G401 (cell line): ENCODE measurements around the gene STK40. TPM values are rescaled to one million over a fixed set of nuclear protein-coding genes. Genes with fewer than 3 reads are reported as not detected.

Source experiments
- DNase-seq: peaks from one replicate; pipeline ENCODE4 v3.0.0-alpha.2; 2015; ENCODE audit warnings: low spot score
- in situ Hi-C: cut with HindIII; loops from 2 replicates; pipeline ENCODE4 v1.10.0; 2016; ENCODE audit warnings: low sequenced_read_pairs, mixed read lengths
- total RNA-seq: library from RNA; depleted of rRNA; stranded (reverse); fragments of >200 nt; shearing (Covaris generic); gene quantifications from 2 replicates; pipeline ENCODE4 v1.2.3, GENCODE V29; 2014

Gene STK40
- total RNA-seq, 1 experiment from 2014 or later, result 13.6 TPM

DNA sequence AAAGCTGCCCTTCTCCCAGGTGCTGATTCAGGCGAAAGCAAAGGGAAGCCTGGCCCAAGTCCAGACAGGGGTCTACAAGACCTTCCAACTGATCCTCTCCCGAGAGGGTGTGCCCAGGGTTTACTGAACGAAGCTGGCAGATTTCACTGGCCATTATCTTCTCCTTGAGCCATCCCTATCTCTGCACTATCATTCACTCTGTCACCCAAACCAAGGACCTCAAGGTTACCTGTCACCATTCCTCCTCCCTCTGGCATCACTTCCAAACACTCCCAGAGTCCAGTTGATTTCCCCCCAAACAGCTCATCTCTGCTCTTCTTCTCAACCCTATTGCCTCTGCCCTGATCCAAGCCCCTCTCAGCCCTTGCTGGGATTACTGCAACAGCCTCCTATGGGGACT is 4.9 kb downstream of the STK40 start:
- in situ Hi-C loops, result no loop called here
- DNase-seq, result no peak

DNA sequence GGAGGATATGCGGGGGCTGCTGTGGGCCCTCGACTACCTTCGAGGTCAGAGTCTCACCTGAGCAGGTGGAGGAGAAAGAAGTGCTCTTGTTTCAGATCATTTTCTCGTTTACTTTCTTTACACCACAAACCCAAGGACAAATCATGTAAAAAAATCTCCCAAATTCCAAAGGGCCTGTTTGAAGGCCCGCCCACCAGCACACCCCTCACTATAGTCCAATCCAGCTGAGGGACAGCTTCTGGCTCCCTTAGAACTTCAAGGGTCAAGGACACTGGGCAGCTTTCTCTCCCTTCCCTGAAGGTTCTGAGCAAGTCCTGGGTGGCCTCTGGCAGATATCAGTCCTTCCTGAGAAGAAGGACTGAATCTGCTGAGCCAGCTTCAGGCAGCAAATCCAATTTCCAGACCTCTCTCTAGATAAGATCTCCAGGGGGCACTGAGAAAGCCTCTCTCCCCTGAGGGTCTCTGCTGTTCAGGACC is 5.5 kb downstream of the STK40 start:
- in situ Hi-C loops, result no loop called here
- DNase-seq, result no peak

DNA sequence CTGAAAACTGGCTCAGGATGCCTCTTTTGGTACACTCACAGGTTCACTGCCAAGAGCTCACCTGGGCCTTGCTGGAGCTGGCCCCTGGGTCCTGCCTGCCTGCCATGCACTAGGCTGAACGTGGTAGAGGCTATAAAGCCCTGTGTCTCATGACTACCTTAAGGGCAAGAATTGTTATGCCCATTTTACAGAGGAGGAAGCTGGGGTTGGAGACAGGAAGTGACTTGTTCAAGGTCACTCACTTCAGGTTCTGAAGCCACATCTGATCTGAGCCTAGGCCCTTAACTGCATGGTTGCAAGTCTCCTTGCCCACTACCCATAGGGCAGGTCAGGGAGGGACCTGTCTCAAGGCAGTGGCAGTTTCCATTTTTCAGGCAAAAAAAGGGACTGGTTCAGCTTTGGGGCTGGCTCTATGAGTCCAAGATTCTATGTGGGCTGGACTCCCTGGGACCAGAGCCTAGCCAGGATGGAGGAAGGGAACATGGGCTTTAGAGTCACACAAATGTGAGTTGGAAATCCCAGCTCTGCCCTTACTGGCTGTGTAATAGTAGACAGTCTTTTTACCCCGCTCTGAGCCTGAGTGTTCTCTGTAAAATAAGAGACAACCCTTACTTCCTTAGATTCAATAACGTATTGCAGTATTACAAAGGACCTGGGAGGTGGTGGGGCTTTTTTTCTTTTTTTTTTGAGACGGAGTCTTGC is 7.8 kb downstream of the STK40 start:
- in situ Hi-C loops, result no loop called here
- DNase-seq, result no peak

DNA sequence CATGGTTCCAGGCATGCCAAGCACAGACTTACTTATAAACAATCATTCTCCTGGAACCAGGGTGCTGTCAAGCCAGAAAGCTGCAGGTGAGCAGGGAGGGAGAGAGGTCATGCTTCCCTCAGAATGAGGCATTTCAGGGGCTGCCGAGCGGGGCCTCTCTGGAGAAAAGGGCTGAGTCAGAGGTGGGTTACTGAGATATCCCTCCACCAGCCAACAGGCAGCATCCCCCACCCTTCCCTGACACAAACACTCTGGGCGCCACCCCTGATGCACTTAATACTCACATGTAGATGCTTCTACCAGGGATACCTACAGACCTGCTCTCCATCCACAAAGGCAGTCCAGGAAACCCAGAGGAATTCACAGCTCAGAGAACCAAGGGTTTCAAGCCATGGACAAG is 13.1 kb downstream of the STK40 start:
- in situ Hi-C loops, result no loop called here
- no peak for DNase-seq

DNA sequence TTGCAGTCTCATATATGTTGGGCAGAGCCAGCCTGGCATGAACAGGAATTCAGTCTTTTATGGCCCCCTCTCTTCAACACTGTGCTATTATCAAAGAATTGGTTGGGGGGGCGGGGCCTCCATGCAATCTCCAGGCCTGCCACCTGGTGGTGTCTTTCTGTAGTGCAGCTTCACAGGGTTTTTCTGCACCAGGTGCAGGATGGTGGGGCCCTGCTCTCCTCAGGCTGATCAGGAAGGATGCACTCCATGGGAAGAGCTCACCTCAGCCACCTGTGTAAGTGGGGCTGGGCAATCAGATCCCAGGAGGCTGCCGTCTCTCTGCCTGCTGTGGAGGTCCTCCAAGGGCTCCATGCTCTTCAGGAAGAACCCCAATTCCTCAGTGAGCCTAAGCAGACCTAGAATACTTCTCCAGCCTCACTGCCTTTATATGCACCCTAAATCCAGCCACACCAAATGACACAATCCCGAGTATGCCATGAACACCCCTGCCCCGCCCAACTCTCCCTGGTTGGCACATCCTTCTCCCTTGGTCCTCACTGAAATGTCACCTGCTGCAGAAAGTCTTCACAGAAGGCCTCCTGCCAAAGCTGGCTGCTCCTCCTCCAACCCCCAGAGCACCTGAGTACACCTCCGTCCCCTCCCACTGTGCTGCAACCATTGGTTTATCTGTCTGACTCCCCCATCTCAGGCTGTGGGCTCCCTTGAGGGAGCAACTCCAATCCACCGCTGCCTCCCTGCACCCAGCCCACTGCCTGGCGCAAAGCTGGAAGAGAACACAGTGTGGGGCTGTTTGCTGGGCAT is 16.5 kb downstream of the STK40 start:
- peak; percentile 80 for DNase-seq
- in situ Hi-C loops, result no loop called here

DNA sequence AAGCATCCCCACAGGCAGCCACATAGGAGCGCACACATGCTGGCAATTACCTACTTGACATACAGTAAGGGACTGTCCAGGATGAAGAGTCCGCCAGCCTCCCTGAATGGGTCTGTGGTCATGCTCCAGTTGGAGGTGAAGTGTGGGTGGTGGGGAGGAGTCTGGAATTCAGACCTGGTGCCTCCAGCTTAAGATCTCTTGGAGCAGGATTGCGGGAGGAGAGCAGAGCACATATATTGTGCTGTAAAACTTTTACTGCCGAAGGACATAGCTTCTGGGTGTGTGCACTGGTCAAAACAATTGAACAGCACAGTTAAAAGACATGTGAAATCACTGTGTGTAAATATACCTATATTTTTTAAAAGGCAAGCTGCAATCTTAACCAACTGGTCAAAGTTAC is 17.9 kb downstream of the STK40 start:
- DNase-seq, result no peak
- in situ Hi-C loops, result no loop called here

DNA sequence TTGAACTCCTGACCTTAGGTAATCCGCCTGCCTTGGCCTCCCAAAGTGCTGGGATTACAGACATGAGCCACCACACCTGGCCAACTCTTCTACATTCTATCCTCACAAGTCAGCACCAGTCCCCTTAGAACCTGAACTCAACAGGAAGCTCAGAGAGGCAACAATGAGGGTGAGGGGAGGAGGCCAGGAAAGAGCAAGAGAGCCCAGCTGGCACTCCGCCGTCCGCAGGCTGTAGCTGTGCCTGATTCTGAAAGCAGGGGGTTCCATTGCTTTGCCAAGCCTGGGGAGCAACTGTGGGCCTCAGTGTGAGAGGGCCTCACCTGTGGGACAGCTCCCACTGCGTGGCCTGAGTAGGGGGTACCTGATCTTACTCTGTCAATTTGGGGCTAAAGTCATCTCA is 18.7 kb downstream of the STK40 start:
- in situ Hi-C loops, result no loop called here
- DNase-seq, result no peak

DNA sequence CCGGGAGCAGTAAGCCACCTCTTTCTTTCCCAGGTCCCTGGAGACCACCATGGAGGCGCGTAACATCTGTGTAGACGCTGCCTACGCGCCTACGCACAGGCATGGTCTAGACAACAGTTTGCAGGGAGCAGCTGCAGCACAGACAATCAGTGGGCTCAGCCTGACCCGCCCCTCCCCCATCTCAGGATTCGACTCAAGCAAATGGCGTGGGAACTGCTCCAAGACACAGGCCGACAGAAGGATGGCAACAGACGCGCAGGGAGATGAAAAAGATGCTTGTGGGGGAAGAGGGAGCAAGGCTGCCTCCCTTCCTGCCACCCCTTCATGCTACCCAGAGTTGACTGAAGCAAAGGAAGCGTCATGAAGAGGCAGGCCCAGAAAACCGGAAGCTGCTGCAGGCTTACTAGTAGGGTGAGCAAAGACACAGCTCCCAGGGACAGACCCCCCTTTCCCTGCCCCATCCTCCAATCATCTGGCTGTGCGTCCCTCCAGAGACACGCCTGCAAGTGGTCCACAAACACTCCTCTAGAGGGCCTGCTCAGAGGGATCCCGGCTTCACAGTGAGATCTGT is 19.5 kb downstream of the STK40 start:
- in situ Hi-C loops, result no loop called here
- peak; percentile 91 for DNase-seq

DNA sequence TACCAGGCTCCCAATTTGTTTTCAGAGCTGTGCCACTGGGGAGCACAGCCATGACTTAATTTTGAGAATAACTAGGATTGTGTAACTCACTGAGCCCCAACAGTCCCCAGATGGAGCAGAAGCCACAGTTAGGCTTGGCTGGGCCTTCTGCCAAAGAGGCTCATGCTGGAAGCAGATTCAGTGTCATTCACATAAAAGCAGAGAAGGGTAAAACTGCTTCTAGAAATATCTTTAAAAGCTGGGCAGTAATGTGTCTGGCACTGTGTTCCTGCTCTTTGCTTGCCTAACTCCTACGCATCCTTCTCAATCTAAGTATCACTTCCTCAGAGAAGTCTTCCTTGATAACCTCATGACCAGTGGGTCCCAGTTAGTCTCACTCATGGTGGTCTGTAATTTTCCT is 20.3 kb downstream of the STK40 start:
- in situ Hi-C loops, result no loop called here
- DNase-seq, result peak; percentile 91

DNA sequence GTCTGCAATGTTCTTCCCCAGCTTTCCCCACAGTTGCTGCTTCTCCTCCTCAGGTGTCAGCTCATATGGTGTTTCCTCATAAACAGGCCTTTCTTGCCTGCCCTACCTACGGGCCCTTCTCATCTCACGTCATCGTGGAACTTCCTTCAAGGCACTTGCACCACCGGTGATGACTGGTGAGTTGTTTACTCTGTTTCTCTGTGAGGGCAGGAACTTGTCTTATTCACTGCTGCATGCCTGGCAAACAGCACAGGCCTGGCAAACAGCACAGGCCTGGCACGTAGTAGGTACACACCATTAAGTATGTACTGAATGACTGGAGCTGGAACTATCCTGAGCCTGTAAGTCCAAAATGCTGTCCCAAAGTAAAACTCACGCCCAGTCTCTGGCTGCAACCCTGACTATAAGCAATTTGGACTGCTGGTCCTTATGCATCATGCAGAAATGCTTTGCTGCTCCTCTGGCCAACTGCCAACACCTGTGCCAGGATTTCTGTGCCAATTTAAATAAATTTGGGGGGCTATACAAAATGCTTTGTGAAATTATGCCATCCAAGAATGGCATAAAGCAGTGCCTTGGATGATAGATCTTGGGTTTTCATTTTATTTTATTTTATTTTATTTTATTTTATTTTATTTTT is 25.7 kb downstream of the STK40 start:
- peak; percentile 8 for DNase-seq
- in situ Hi-C loops, result no loop called here

DNA sequence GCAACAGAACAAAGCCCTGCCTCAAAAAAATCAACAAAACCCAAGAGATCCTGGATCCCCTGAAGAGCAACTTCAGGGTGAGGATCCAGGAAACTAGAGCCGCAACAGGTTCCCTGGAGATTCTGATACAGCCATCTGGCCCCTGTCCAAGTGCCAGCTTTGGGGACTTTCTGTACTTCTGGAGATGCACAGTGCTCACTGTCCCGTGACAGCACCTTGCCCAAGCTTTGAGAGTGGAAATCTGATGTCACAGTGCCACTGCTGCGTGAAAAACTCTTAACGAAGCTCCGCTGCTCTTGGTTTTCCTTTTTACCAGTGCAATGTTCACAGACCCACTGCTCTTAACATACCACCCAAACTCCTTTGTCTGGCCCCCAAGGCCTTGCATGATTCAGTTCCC is 26.3 kb downstream of the STK40 start:
- in situ Hi-C loops, result no loop called here
- peak; percentile 12 for DNase-seq

DNA sequence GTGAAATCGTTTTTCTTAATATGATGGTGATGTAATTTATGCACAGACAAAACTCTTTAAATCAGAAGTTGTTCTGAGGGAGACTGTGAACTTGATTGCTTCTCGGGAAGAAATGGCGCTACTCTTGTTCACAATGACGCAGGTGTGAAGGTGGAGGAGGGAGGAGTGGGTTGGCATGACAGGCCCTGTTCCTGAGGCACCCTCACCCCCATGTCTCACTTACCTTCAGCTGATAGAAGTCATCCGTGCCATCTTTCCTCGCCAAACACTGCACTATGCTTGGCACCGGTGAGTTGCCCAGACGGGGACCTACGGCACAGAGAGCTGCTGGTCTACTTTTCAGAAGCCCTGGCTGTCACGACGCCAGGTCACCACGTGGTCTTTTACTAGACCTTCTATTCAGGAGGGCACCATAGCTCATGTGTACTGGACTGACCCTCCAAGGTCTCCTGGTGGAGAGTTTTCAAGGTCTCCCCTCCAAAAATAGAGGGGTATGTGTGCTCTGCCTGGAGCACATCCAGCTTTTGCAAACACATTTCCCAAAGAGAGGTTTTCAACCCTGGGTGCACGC is 27.1 kb downstream of the STK40 start:
- in situ Hi-C loops, result no loop called here
- peak; percentile 36 for DNase-seq

DNA sequence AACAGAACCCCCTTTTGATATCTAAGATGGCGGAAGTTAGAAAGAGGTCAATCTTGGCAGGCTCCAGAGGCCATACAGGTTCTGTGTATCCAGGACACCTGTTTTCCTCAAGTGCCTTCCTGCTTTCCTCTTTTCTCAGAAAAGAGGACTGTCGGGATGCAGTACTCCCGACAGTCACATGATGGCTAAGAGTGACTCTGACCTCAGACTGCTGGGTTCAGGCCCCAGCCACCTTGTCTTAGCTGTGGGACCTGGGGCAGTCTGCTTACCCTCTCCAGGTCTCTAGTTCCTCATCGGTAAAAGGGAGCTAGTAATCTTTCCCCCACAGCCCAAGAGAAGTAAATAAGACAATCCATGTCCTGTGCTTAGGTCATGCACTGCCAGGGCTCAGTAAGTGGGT is 29.9 kb downstream of the STK40 start:
- in situ Hi-C loops, result no loop called here
- no peak for DNase-seq

DNA sequence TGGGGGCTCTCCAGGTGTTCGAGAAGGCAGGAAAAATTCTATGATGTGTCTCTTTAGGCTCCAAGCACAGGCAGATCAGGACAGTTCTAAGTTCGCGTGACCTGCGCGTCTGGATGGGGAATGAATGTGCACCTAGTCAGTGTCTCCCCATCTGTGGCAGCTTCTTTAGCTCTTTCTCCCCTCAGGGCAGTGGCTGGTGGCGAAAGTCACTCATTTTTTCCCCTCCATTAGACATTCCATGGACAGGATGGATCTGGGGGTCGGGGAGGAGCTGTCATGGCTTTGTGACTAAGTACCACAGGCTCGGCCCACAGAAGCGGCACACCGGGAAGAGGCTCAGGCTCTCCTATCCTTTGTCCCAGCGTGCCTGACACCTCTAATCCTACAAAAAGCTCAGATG is 31.2 kb downstream of the STK40 start:
- no peak for DNase-seq
- in situ Hi-C loops, result no loop called here

DNA sequence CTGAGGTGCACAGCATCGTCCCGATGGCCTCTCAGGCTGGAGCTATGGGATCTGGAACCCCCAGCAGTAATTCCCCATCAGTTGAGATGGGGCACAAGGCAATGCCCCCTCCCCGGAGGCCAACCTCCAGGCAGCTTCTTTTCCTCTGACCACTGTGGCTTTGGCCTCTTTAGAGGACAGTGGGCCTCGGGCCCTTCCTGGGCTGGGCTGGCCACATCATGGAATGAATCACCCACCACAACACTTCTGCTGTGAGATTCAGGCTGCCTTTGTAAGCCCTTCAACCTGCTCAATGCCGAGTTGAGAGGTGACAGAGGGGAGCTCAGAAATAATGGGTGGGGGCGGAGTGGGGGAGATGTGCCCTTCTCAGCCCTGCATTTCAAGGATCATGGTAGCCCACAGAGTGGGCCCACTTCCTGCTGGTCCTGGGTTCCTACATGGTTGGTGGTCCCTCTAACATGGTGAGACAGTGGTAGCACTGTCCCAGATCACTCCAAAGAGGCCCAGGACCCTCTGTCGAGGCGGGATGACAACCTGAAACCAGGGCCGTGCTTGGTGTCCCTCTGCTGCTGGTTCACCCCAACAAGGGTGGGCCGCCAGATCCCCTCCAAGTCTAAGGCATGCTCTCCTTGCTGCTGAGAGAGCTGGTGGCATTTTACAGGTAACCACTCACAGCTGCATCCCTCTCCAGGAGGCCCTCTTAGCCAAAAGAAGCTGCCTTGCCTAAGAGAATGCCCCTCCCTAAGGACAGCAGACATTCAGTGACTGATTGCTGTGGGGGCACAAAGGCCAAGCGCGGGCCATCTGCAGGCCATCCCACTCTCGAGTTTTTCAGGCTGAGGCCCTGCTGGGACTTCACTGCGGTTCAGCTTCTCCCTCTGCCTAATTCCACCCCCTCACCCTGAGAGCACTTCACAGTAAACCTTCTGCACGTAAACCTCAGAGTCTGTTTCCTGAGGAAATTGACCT is 32.5 kb downstream of the STK40 start:
- DNase-seq, result no peak
- in situ Hi-C loops, result no loop called here

DNA sequence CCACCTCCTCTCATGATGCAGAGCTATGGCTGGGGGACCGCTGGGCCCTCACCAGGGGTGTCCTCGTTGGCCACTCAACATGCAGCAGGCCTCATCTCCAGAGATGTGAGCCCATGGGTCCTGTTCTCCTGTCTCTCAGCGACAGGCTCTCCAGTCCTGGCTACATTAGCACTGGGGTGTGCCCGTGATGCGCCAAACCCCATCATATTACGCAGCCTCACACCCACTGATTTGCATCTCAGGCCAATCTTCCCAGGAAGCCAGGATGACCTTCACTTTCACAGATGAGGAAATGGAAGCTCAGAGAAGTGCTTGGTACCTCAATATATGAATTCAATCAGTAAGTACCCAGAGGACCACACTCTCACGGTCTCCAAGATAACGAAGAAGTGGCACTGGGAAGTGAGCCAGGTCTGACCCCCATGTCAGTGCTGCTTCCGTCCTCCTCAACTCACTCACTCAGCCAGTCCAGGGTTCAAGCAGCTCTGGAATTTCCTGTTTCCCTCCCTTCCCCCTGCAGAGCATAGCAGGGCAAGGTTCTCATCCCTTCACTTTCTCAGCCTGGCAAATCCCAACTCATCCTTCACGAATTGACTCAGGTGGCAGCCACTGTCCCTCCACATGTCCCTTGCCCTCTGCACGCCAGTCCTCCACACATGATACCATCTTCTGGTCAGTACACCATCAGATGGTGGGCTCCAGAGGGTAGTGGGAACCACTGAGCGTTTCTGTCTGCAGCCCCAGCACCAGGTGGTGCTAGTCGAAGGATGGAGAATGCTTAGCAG is 33.4 kb downstream of the STK40 start:
- DNase-seq, result no peak
- in situ Hi-C loops, result no loop called here

DNA sequence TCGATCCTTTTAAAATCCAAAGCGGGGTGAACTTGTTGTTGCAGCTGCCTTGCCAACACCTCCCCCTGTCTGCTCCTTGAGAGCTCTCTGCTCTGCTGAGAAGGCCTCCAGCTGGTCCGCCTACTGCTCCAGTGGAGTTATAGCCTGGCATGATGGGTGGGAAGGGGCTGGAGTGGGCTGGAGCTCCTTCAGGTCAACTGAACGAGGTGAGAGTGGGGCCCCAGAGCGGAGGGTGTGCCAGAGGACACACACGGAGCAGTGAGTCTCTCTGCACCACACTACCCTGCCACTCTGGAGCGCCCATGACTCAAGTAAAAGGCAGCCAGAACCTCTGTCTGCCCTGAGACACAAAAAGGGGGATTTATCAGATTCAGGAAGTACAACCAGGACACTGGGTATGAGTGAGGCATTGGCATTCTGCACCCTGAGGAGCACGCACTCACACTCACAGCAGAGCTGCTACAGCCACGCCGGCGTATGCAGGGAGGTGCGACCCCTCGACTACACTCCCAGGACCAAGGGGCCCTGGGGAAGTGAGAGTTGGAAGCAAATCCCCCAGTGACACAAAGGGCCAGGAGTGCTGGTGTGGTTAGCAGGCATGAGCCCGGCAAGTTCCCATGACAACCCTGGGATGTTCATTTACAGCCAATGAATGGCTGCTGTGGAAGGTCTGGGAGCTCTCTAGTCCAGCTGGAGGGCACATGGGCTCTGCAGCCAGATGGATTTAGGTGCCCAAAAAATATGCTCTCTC is 34.3 kb downstream of the STK40 start:
- DNase-seq, result no peak
- in situ Hi-C loops, result no loop called here
